Measurements from ENCODE around the gene VPREB1. TPM values are rescaled to one million over a fixed set of nuclear protein-coding genes. Genes with fewer than 3 reads are reported as not detected.

VPREB1 gene
- total RNA-seq, 1 donor from 2014 or later: not detected

- H3K27ac ChIP-seq: no peak overlapping the region
- H3K9me3 ChIP-seq: no peaks in the 10 kb centered on the region
- no peak for TF ChIP-seq CTCF (IDR thresholded peaks at IDR 0.05)
- no peak overlapping the region for H3K4me3 ChIP-seq
- intact Hi-C loops (cut with DNase I): no loop called here
- H3K27me3 ChIP-seq: no peaks in the 10 kb centered on the region
- H3K4me1 ChIP-seq: no peaks in the 10 kb centered on the region
- DNase-seq (ENCODE audit: low spot score in 2 of 2): no peak
- no peaks in the 10 kb centered on the region for H3K36me3 ChIP-seq
These were observed 33.4 kb upstream of the VPREB1 start for GRCh38 chr22:22210889-22211833.

GRCh38 chr22:22213231-22213630 lies 31.4 kb upstream of the VPREB1 start:
- TF ChIP-seq CTCF (IDR thresholded peaks at IDR 0.05): no peak
- intact Hi-C loops (cut with DNase I): no loop called here
- no peaks in the 10 kb centered on the region for H3K9me3 ChIP-seq
- no peak overlapping the region for H3K4me3 ChIP-seq
- H3K27ac ChIP-seq: no peak overlapping the region
- H3K4me1 ChIP-seq: no peaks in the 10 kb centered on the region
- no peak for DNase-seq (ENCODE audit: low spot score in 2 of 2)
- no peaks in the 10 kb centered on the region for H3K36me3 ChIP-seq
- H3K27me3 ChIP-seq: no peaks in the 10 kb centered on the region

DNA sequence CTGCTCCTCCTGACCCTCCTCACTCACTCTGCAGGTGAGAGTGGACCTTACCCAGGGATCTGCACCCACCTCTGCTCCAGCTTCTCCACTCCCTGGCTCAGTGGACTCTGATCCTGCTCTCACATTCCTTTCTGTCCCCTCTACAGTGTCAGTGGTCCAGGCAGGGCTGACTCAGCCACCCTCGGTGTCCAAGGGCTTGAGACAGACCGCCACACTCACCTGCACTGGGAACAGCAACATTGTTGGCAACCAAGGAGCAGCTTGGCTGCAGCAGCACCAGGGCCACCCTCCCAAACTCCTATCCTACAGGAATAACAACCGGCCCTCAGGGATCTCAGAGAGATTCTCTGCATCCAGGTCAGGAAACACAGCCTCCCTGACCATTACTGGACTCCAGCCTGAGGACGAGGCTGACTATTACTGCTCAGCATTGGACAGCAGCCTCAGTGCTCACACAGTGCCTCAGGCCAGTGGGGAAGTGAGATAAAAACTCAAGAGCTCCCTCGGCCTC lies 29.7 kb upstream of the VPREB1 start:
- no peak for DNase-seq (ENCODE audit: low spot score in 2 of 2)

DNA sequence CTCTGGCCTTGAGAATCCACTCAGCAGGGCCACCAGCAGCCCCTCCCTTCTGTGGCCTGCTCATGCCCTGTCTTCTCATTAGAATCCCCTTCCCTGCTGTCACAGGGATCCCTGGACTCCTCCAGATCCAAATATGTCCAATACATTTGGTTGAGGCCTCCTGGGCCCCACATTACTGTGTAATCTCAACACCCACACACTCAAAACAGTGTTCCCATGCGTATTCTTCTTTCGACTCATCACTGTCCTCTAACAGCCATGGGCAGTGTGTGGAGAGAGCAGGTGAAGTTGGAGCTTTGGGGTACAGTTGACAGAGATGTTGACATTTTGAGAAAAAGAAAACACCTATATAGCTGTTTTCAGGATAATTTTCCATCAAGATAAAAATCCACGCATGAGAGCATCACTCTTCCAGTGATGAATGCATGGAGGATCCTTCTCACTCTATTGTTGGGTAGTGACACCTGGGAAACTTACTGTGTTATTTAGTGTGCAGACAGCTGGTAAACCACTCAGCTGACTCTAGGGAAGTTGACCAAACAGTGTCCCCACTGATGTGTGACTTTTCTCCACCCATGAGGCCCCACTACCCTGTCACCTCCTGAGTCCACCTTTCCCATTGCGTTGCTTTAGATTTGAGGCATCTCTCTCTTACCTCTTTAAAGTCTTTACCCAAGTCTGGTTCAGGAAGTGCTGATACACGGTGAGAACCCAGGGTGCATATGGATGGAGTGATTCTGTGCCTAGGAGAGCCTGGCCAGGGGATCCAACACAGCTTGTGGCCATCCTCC lies 28.7 kb upstream of the VPREB1 start:
- Histone ChIP-seq H3K9me3 (no peaks in the 10 kb centered on the region), H3K4me1 (no peaks in the 10 kb centered on the region), H3K27ac (no peak overlapping the region), H3K27me3 (no peaks in the 10 kb centered on the region), H3K36me3 (no peaks in the 10 kb centered on the region), H3K4me3 (no peak overlapping the region)
- DNase-seq (ENCODE audit: low spot score in 2 of 2): no peak
- no peak for TF ChIP-seq CTCF (IDR thresholded peaks at IDR 0.05)
- intact Hi-C loops (cut with DNase I): no loop called here

More for the DNA sequence above, 29.7 kb upstream of the VPREB1 start:
- no peaks in the 10 kb centered on the region for H3K27me3 ChIP-seq
- no peaks in the 10 kb centered on the region for H3K4me1 ChIP-seq
- H3K27ac ChIP-seq: no peak overlapping the region
- no peaks in the 10 kb centered on the region for H3K9me3 ChIP-seq
- intact Hi-C loops (cut with DNase I): no loop called here
- H3K4me3 ChIP-seq: no peak overlapping the region
- TF ChIP-seq CTCF (IDR thresholded peaks at IDR 0.05): no peak
- H3K36me3 ChIP-seq: no peaks in the 10 kb centered on the region

DNA sequence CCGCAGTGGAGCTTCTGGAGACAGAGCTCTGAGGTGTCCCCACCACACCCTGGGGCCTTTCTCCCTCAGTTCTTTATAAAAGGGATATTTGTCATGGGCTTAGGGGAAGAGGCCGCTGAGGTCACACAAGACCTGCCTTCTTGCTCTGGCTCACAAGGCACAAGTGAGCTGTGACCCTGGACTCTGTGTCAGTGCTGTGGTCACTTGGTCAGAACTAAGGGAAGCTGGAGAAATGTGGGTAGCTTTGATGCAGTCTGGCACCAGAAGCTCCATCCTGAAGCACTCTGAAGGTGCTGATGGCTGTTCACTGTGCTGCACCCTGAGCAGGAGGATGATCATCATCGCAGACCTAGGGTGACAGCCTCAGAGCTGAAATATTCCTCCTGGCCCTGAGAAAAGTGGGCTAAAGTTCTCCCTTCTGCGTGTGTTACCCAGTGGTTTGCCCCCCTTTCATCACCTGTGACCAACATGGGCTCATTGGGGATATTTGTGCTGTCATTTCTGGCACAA lies 28.1 kb upstream of the VPREB1 start:
- no peaks in the 10 kb centered on the region for H3K36me3 ChIP-seq
- no peak for TF ChIP-seq CTCF (IDR thresholded peaks at IDR 0.05)
- no peak for DNase-seq (ENCODE audit: low spot score in 2 of 2)
- intact Hi-C loops (cut with DNase I): no loop called here
- no peak overlapping the region for H3K27ac ChIP-seq
- H3K4me3 ChIP-seq: no peak overlapping the region
- H3K9me3 ChIP-seq: no peaks in the 10 kb centered on the region
- no peaks in the 10 kb centered on the region for H3K27me3 ChIP-seq
- H3K4me1 ChIP-seq: no peaks in the 10 kb centered on the region
